Measurements from ENCODE around the gene SUSD1.

DNA sequence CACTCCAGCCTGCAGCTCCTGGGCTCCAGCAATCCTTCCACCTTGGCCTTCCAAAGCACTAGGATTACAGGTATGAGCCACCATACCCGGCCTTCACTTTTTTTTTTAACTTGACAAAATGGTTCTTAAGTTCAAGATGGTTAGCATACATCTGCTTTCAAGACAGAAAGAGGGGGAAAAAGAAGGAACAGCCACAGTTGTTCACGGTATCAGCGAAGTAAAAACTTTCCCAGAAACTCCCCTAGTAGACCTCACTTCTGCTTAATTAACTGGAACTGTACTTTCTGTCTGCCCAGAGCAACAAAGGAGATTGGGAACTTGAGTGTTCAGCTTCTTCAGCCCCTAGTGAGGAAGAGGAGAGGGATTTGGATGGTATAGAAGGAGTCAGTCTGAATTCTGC lies 161.8 kb downstream of the SUSD1 start:
- TF ChIP-seq, protein P1, sequence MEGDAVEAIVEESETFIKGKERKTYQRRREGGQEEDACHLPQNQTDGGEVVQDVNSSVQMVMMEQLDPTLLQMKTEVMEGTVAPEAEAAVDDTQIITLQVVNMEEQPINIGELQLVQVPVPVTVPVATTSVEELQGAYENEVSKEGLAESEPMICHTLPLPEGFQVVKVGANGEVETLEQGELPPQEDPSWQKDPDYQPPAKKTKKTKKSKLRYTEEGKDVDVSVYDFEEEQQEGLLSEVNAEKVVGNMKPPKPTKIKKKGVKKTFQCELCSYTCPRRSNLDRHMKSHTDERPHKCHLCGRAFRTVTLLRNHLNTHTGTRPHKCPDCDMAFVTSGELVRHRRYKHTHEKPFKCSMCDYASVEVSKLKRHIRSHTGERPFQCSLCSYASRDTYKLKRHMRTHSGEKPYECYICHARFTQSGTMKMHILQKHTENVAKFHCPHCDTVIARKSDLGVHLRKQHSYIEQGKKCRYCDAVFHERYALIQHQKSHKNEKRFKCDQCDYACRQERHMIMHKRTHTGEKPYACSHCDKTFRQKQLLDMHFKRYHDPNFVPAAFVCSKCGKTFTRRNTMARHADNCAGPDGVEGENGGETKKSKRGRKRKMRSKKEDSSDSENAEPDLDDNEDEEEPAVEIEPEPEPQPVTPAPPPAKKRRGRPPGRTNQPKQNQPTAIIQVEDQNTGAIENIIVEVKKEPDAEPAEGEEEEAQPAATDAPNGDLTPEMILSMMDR (IDR thresholded peaks at IDR 0.05; ENCODE audit: insufficient read depth, low read depth, low read length) = no peak
- TF ChIP-seq EZH2 (IDR thresholded peaks at IDR 0.05; ENCODE audit: insufficient read depth, low read length) = no peak
